Osteoblast (primary cell): ENCODE measurements around the gene SLC9A9. TPM values are rescaled to one million over a fixed set of nuclear protein-coding genes. Genes with fewer than 3 reads are reported as not detected.

Experiments
- DNase-seq: peaks from one replicate; pipeline ENCODE4 v3.0.0; 2011; ENCODE audit warnings: low spot score, mixed read lengths; ENCODE audit not compliant: insufficient read length; ENCODE audit errors: missing footprints
- H2AFZ ChIP-seq: 2 replicates; pipeline ENCODE4 v1.6.0; 2011; ENCODE audit warnings: mild to moderate bottlenecking, low read length
- H3K27ac ChIP-seq: 2 replicates; pipeline ENCODE4 v1.5.1; 2011; ENCODE audit warnings: mild to moderate bottlenecking, low read depth, low read length, moderate library complexity
- H3K27me3 ChIP-seq: 2 replicates; pipeline ENCODE4 v1.6.0; 2012; ENCODE audit warnings: mild to moderate bottlenecking, control low read depth, inconsistent platforms, low read length, moderate library complexity; ENCODE audit not compliant: insufficient read depth
- H3K36me3 ChIP-seq: 2 replicates; pipeline ENCODE4 v1.5.1; 2011; ENCODE audit warnings: mild to moderate bottlenecking, low read length, control low read depth, moderate library complexity; ENCODE audit not compliant: insufficient read depth
- H3K4me1 ChIP-seq: 2 replicates; pipeline ENCODE4 v1.5.1; 2011; ENCODE audit warnings: mild to moderate bottlenecking, low read length, control low read depth, moderate library complexity; ENCODE audit not compliant: insufficient read depth
- H3K4me2 ChIP-seq: 2 replicates; pipeline ENCODE4 v1.6.0; 2011; ENCODE audit warnings: mild to moderate bottlenecking, low read length; ENCODE audit not compliant: insufficient read depth
- H3K4me3 ChIP-seq: fragments of 200-600 bp; sonication (generic); 3 replicates; pipeline ENCODE4 v1.5.1; 2012; ENCODE audit warnings: mild to moderate bottlenecking, low read length, inconsistent platforms; ENCODE audit not compliant: insufficient read depth
- H3K79me2 ChIP-seq: 2 replicates; pipeline ENCODE4 v1.6.0; 2012; ENCODE audit warnings: mild to moderate bottlenecking, low read length, control low read depth, inconsistent platforms; ENCODE audit not compliant: insufficient read depth
- H3K9me3 ChIP-seq: 2 replicates; pipeline ENCODE4 v1.5.1; 2011; ENCODE audit warnings: low read depth, low read length, control low read depth
- H4K20me1 ChIP-seq: 2 replicates; pipeline ENCODE4 v1.6.0; 2012; ENCODE audit warnings: mild to moderate bottlenecking, low read length, control low read depth; ENCODE audit not compliant: insufficient read depth
- CTCF ChIP-seq: IDR thresholded peaks from 2 replicates; pipeline ENCODE4 v1.5.1; 2011; ENCODE audit warnings: mild to moderate bottlenecking, low read depth, low read length, moderate library complexity; ENCODE audit errors: extremely low read depth
- total RNA-seq: library from RNA; depleted of rRNA; stranded (reverse); fragments of >200 nt; gene quantifications from 2 replicates; pipeline ENCODE4 v1.2.3, GENCODE V29; 2012

Gene SLC9A9
- total RNA-seq, 1 donor = 6.5 TPM

- no peak overlapping the region for H3K4me2 ChIP-seq
- H3K9me3 ChIP-seq = no peaks in the 10 kb centered on the region
- no peaks in the 10 kb centered on the region for H3K4me1 ChIP-seq
- H3K27ac ChIP-seq = no peak overlapping the region
- DNase-seq = no peak
- H3K79me2 ChIP-seq = no peaks in the 10 kb centered on the region
- TF ChIP-seq CTCF = no peak
- H3K27me3 ChIP-seq = no peaks in the 10 kb centered on the region
- no peak overlapping the region for H2AFZ ChIP-seq
- H3K36me3 ChIP-seq = no peaks in the 10 kb centered on the region
- H4K20me1 ChIP-seq = no peaks in the 10 kb centered on the region
- H3K4me3 ChIP-seq = no peak overlapping the region
Observed at GRCh38 chr3:143387425-143387824, 460.8 kb downstream of the SLC9A9 start.

- H3K36me3 ChIP-seq = no peaks in the 10 kb centered on the region
- no peak overlapping the region for H3K4me3 ChIP-seq
- no peak overlapping the region for H3K4me2 ChIP-seq
- H3K27ac ChIP-seq = no peak overlapping the region
- no peaks in the 10 kb centered on the region for H3K79me2 ChIP-seq
- no peaks in the 10 kb centered on the region for H3K27me3 ChIP-seq
- H3K9me3 ChIP-seq = no peaks in the 10 kb centered on the region
- no peak for DNase-seq
- H2AFZ ChIP-seq = no peak overlapping the region
- TF ChIP-seq CTCF = no peak
- H3K4me1 ChIP-seq = no peaks in the 10 kb centered on the region
- H4K20me1 ChIP-seq = no peaks in the 10 kb centered on the region
Observed at GRCh38 chr3:143384076-143384475, 464.2 kb downstream of the SLC9A9 start.

GRCh38 chr3:143383421-143383820 is 464.8 kb downstream of the SLC9A9 start:
- Histone ChIP-seq H2AFZ (no peak overlapping the region), H3K4me3 (no peak overlapping the region), H4K20me1 (no peaks in the 10 kb centered on the region), H3K27me3 (no peaks in the 10 kb centered on the region), H3K36me3 (no peaks in the 10 kb centered on the region), H3K27ac (no peak overlapping the region), H3K4me1 (no peaks in the 10 kb centered on the region), H3K4me2 (no peak overlapping the region), H3K79me2 (no peaks in the 10 kb centered on the region), H3K9me3 (no peaks in the 10 kb centered on the region)
- no peak for DNase-seq
- no peak for TF ChIP-seq CTCF

GRCh38 chr3:143382816-143383215 is 465.5 kb downstream of the SLC9A9 start:
- Histone ChIP-seq H2AFZ (no peak overlapping the region), H3K79me2 (no peaks in the 10 kb centered on the region), H3K4me1 (no peaks in the 10 kb centered on the region), H3K4me3 (no peak overlapping the region), H4K20me1 (no peaks in the 10 kb centered on the region), H3K36me3 (no peaks in the 10 kb centered on the region), H3K27me3 (no peaks in the 10 kb centered on the region), H3K9me3 (no peaks in the 10 kb centered on the region), H3K4me2 (no peak overlapping the region), H3K27ac (no peak overlapping the region)
- no peak for TF ChIP-seq CTCF
- no peak for DNase-seq
